SK-N-SH (cell line): ENCODE data around the gene LRRC25.

Experiments
- CTCF ChIP-seq: fragments of 200-600 bp; sonication (generic); IDR thresholded peaks from 2 replicates; pipeline ENCODE4 v1.6.1; 2017; ENCODE audit warnings: antibody characterized with exemption, mild to moderate bottlenecking, moderate library complexity
- ELF1 ChIP-seq: IDR thresholded peaks from 2 replicates; pipeline ENCODE4 v1.4.0; 2012
- EP300 ChIP-seq, 2 experiments: IDR thresholded peaks; 2 replicates each; pipeline versions ENCODE4 v1.4.0 to v1.6.1; 2012; ENCODE audit warnings: borderline replicate concordance in 1 of 2, low read depth in 1 of 2, low read length in 1 of 2
- GABPA ChIP-seq: IDR thresholded peaks from 2 replicates; pipeline ENCODE4 v1.4.0; 2012; ENCODE audit warnings: low read depth, mild to moderate bottlenecking
- JUND ChIP-seq: IDR thresholded peaks from 2 replicates; pipeline ENCODE4 v1.4.0; 2012
- MEF2A ChIP-seq: IDR thresholded peaks from 2 replicates; pipeline ENCODE4 v1.4.0; 2012; ENCODE audit warnings: low read depth, borderline replicate concordance
- POLR2AphosphoS5 ChIP-seq: IDR thresholded peaks from 2 replicates; pipeline ENCODE4 v1.6.1; 2012; ENCODE audit warnings: low read depth, low read length
- RCOR1 ChIP-seq: fragments of 150-350 bp; IDR thresholded peaks from 2 replicates; pipeline ENCODE4 v1.6.1; 2017; ENCODE audit warnings: antibody characterized with exemption, low read length
- SMC3 ChIP-seq: IDR thresholded peaks from 2 replicates; pipeline ENCODE4 v1.6.1; 2012; ENCODE audit warnings: low read depth, low read length, improper control_type of control experiment
- TCF12 ChIP-seq: IDR thresholded peaks from 2 replicates; pipeline ENCODE4 v1.4.0; 2012
- USF1 ChIP-seq: IDR thresholded peaks from 2 replicates; pipeline ENCODE4 v1.4.0; 2012; ENCODE audit warnings: low read depth, borderline replicate concordance
- USF2 ChIP-seq: fragments of 150-350 bp; IDR thresholded peaks from 2 replicates; pipeline ENCODE4 v1.6.1; 2017; ENCODE audit warnings: antibody characterized with exemption, low read length, low read depth, borderline replicate concordance
- YY1 ChIP-seq: IDR thresholded peaks from 2 replicates; pipeline ENCODE4 v1.4.0; 2012; ENCODE audit warnings: low read depth, mild to moderate bottlenecking

GRCh38 chr19:18366021-18366435, 31.4 kb downstream of the LRRC25 start:
- TF ChIP-seq CTCF, result no peak
- TF ChIP-seq RCOR1, result no peak
- no peak for TF ChIP-seq POLR2AphosphoS5
- TF ChIP-seq EP300 (IDR thresholded peaks at IDR 0.05; ENCODE audit: borderline replicate concordance in 1 of 2, low read depth in 1 of 2, low read length in 1 of 2), result no peak
- no peak for TF ChIP-seq SMC3
- no peak for TF ChIP-seq USF2
- no peak for TF ChIP-seq USF1
- TF ChIP-seq YY1, result no peak
- no peak for TF ChIP-seq GABPA
- TF ChIP-seq MEF2A, result no peak
- TF ChIP-seq ELF1, result no peak
- TF ChIP-seq JUND, result no peak
- no peak for TF ChIP-seq TCF12
